Measurements from ENCODE around the gene GUCY1A2. TPM values are rescaled to one million over a fixed set of nuclear protein-coding genes. Genes with fewer than 3 reads are reported as not detected.

GUCY1A2 gene
- polyA plus RNA-seq, 1 donor (not counting 4 experiments of a cell fraction or from before 2014, with no cell fraction given), result not detected

GRCh38 chr11:106724293-106724892 lies 293.9 kb downstream of the GUCY1A2 start:
- Histone ChIP-seq H3K4me3 (ENCODE audit: control insufficient read depth in 2 of 3, extremely low read depth in 1 of 3, insufficient read depth in 2 of 3, low read depth in 1 of 3, low read length in 3 of 3) (no peak overlapping the region), H3K27ac (ENCODE audit: control insufficient read depth, insufficient read depth, low read length) (no peak overlapping the region), H3K27me3 (ENCODE audit: control insufficient read depth, extremely low read depth, insufficient read depth, low read length) (no peaks in the 10 kb centered on the region), H3K79me2 (ENCODE audit: control insufficient read depth, insufficient read depth, low read length) (no peaks in the 10 kb centered on the region), H3K4me2 (ENCODE audit: control insufficient read depth, extremely low read depth, insufficient read depth, low read depth, low read length) (no peak overlapping the region), H4K20me1 (ENCODE audit: control insufficient read depth, extremely low read depth, insufficient read depth, low read length) (no peaks in the 10 kb centered on the region), H3K9ac (ENCODE audit: control insufficient read depth, extremely low read depth, insufficient read depth, low read length) (no peak overlapping the region), H3K9me1 (ENCODE audit: control insufficient read depth, extremely low read depth, insufficient read depth, low read length) (no peaks in the 10 kb centered on the region), H3K9me3 (ENCODE audit: control insufficient read depth, low read depth, low read length) (no peaks in the 10 kb centered on the region), H3K36me3 (ENCODE audit: control insufficient read depth in 2 of 2, extremely low read depth in 1 of 2, insufficient read depth in 2 of 2, low read length in 2 of 2) (no peaks in the 10 kb centered on the region), H3K4me1 (ENCODE audit: control insufficient read depth, extremely low read depth, insufficient read depth, low read length) (no peaks in the 10 kb centered on the region), H2AFZ (ENCODE audit: control insufficient read depth, low read length) (no peak overlapping the region)
- dilution Hi-C loops (cut with MboI; ENCODE audit: extremely low pct_ligation_motif_present, low sequenced_read_pairs), result no loop called here
- DNase-seq (ENCODE audit: low read depth, low spot score) (no peak), FAIRE-seq (no peak)
- TF ChIP-seq EZH2 (IDR thresholded peaks at IDR 0.05; ENCODE audit: low read length), result no peak
- no peak for TF ChIP-seq CTCF (optimal IDR thresholded peaks at IDR 0.05 in 1 of 3, IDR thresholded peaks at IDR 0.05 in 1 of 3, conservative IDR thresholded peaks at IDR 0.05 in 1 of 3; ENCODE audit: extremely low read depth in 1 of 3, insufficient read depth in 2 of 3, low read length in 3 of 3)

- Histone ChIP-seq H3K27me3 (ENCODE audit: control insufficient read depth, extremely low read depth, insufficient read depth, low read length) (no peaks in the 10 kb centered on the region), H3K4me3 (ENCODE audit: control insufficient read depth in 2 of 3, extremely low read depth in 1 of 3, insufficient read depth in 2 of 3, low read depth in 1 of 3, low read length in 3 of 3) (no peak overlapping the region), H3K9ac (ENCODE audit: control insufficient read depth, extremely low read depth, insufficient read depth, low read length) (no peak overlapping the region), H3K79me2 (ENCODE audit: control insufficient read depth, insufficient read depth, low read length) (no peaks in the 10 kb centered on the region), H3K4me2 (ENCODE audit: control insufficient read depth, extremely low read depth, insufficient read depth, low read depth, low read length) (no peak overlapping the region), H2AFZ (ENCODE audit: control insufficient read depth, low read length) (no peak overlapping the region), H3K36me3 (ENCODE audit: control insufficient read depth in 2 of 2, extremely low read depth in 1 of 2, insufficient read depth in 2 of 2, low read length in 2 of 2) (no peaks in the 10 kb centered on the region), H3K9me3 (ENCODE audit: control insufficient read depth, low read depth, low read length) (no peaks in the 10 kb centered on the region), H4K20me1 (ENCODE audit: control insufficient read depth, extremely low read depth, insufficient read depth, low read length) (no peaks in the 10 kb centered on the region), H3K9me1 (ENCODE audit: control insufficient read depth, extremely low read depth, insufficient read depth, low read length) (no peaks in the 10 kb centered on the region), H3K27ac (ENCODE audit: control insufficient read depth, insufficient read depth, low read length) (no peak overlapping the region), H3K4me1 (ENCODE audit: control insufficient read depth, extremely low read depth, insufficient read depth, low read length) (no peaks in the 10 kb centered on the region)
- no peak for TF ChIP-seq EZH2 (IDR thresholded peaks at IDR 0.05; ENCODE audit: low read length)
- TF ChIP-seq CTCF (optimal IDR thresholded peaks at IDR 0.05 in 1 of 3, IDR thresholded peaks at IDR 0.05 in 1 of 3, conservative IDR thresholded peaks at IDR 0.05 in 1 of 3; ENCODE audit: extremely low read depth in 1 of 3, insufficient read depth in 2 of 3, low read length in 3 of 3), result no peak
- FAIRE-seq (no peak), DNase-seq (ENCODE audit: low read depth, low spot score) (no peak)
- dilution Hi-C loops (cut with MboI; ENCODE audit: extremely low pct_ligation_motif_present, low sequenced_read_pairs), result no loop called here
Observed at GRCh38 chr11:106723071-106723470, 295.2 kb downstream of the GUCY1A2 start.

All from keratinocyte (primary cell).